Gastrocnemius medialis (tissue), 4 donors: ENCODE measurements around the gene PTDSS2. TPM values are rescaled to one million over a fixed set of nuclear protein-coding genes. Genes with fewer than 3 reads are reported as not detected.

ENCODE experiments used
- ATAC-seq, 2 donors: fragments of 150-250 bp; one replicate each; pipeline ENCODE4 v1.9.1; 2016
- DNase-seq, 2 donors: peaks; one replicate each; pipeline ENCODE4 v3.0.0-alpha.2; 2019
- H3K27ac ChIP-seq, 4 donors: fragments of 200-600 bp; sonication (generic); 1 replicate in 1 of 4; 2 replicates in 3 of 4; pipeline ENCODE4 v1.5.1; 2016 to 2018; ENCODE audit warnings: mild to moderate bottlenecking in 2 of 4, moderate library complexity in 1 of 4
- H3K27me3 ChIP-seq, 3 donors: fragments of 200-600 bp; sonication (generic) in 2 of 3; 1 replicate in 1 of 3; 2 replicates in 2 of 3; pipeline versions ENCODE4 v1.5.1 to v1.6.0; 2016 to 2019; ENCODE audit warnings: mild to moderate bottlenecking in 1 of 3, moderate library complexity in 1 of 3
- H3K36me3 ChIP-seq, 2 donors: fragments of 200-600 bp; sonication (generic) in 1 of 2; one replicate each; pipeline ENCODE4 v1.5.1; 2017 to 2018
- H3K4me1 ChIP-seq, 2 donors: fragments of 200-600 bp; sonication (generic) in 1 of 2; one replicate each; pipeline ENCODE4 v1.5.1; 2016 to 2017; ENCODE audit warnings: mild to moderate bottlenecking in 2 of 2
- H3K4me3 ChIP-seq, 4 donors: fragments of 200-600 bp; sonication (generic) in 3 of 4; 1 replicate in 1 of 4; 2 replicates in 3 of 4; pipeline ENCODE4 v1.5.1; 2016 to 2019; ENCODE audit warnings: mild to moderate bottlenecking in 2 of 4
- H3K9me3 ChIP-seq, 3 donors: fragments of 200-600 bp; sonication (generic) in 2 of 3; 1 replicate in 1 of 3; 2 replicates in 2 of 3; pipeline ENCODE4 v1.5.1; 2016 to 2019
- CTCF ChIP-seq, 5 experiments: fragments of 450-650 bp in 3 of 5; fragments of 200-600 bp in 2 of 5; sonication (generic) in 2 of 5; IDR thresholded peaks in 4 of 5; conservative IDR thresholded peaks in 1 of 5; 1 replicate in 4 of 5; 2 replicates in 1 of 5; pipeline ENCODE4 v1.5.1; 2016 to 2019; ENCODE audit warnings: antibody characterized with exemption in 5 of 5, mild to moderate bottlenecking in 3 of 5, moderate library complexity in 3 of 5
- POLR2A ChIP-seq, 2 donors: fragments of 450-650 bp; IDR thresholded peaks; one replicate each; pipeline ENCODE4 v1.6.1; 2017; ENCODE audit warnings: antibody characterized with exemption in 2 of 2, mild to moderate bottlenecking in 2 of 2, moderate library complexity in 2 of 2
- in situ Hi-C, 4 donors: fragments of 200-750 bp; cut with MboI; loops; one replicate each; pipeline versions ENCODE4 v1.15.0 to v1.8.0; 2017; ENCODE audit warnings: low sequenced_read_pairs in 4 of 4
- intact Hi-C: fragments of 100-400 bp; cut with DNase I; formaldehyde crosslinking; loops from one replicate; pipeline ENCODE4 v1.15.1; 2023; ENCODE audit warnings: low total_unique reads
- total RNA-seq, 4 donors: library from RNA; depleted of rRNA; stranded (reverse); fragments of >200 nt; gene quantifications; one replicate each; pipeline versions ENCODE4 v1.1.0 to v1.2.3, GENCODE V29; 2016

PTDSS2 gene
- total RNA-seq, 4 donors from 2014 or later, result 21.7 to 31.5 (median 23.7) TPM

- Histone ChIP-seq H3K36me3 (peaks cover 0 to 3% of the 10 kb centered on the region in 2 donors), H3K4me1 (peaks cover 8 to 10% of the 10 kb centered on the region in 2 donors), H3K9me3 (no peaks in the 10 kb centered on the region), H3K27ac (no peak overlapping the region), H3K27me3 (no peaks in the 10 kb centered on the region), H3K4me3 (no peak overlapping the region)
- no peak for DNase-seq
- ATAC-seq, result no peak
- in situ Hi-C loops, result no loop called here
- intact Hi-C loops, result no loop called here
- TF ChIP-seq POLR2A (IDR thresholded peaks at IDR 0.05) (no peak), CTCF (IDR thresholded peaks at IDR 0.05 in 4 of 5, conservative IDR thresholded peaks at IDR 0.05 in 1 of 5) (no peak)
Observed at GRCh38 chr11:473962-474785, 24.1 kb downstream of the PTDSS2 start.

- TF ChIP-seq POLR2A (IDR thresholded peaks at IDR 0.05) (no peak), CTCF (IDR thresholded peaks at IDR 0.05 in 4 of 5, conservative IDR thresholded peaks at IDR 0.05 in 1 of 5) (no peak)
- H3K36me3 ChIP-seq, result peaks cover 0 to 5% of the 10 kb centered on the region in 2 donors
- no peaks in the 10 kb centered on the region for H3K9me3 ChIP-seq
- in situ Hi-C loops (no loop called here), intact Hi-C loops (no loop called here)
- H3K27me3 ChIP-seq, result no peaks in the 10 kb centered on the region
- H3K27ac ChIP-seq, result no peak overlapping the region
- peaks cover 2 to 3% of the 10 kb centered on the region in 2 donors for H3K4me1 ChIP-seq
- DNase-seq (no peak), ATAC-seq (no peak)
- H3K4me3 ChIP-seq, result no peak overlapping the region
Observed at GRCh38 chr11:474914-475506, 24.9 kb downstream of the PTDSS2 start.

- no peak for TF ChIP-seq CTCF (IDR thresholded peaks at IDR 0.05 in 4 of 5, conservative IDR thresholded peaks at IDR 0.05 in 1 of 5)
- no peak for TF ChIP-seq POLR2A (IDR thresholded peaks at IDR 0.05)
- in situ Hi-C loops (no loop called here), intact Hi-C loops (no loop called here)
- no peaks in the 10 kb centered on the region for H3K4me1 ChIP-seq
- H3K36me3 ChIP-seq, result peaks cover 0 to 5% of the 10 kb centered on the region in 2 donors
- no peak overlapping the region for H3K27ac ChIP-seq
- H3K4me3 ChIP-seq, result no peak overlapping the region
- ATAC-seq (no peak), DNase-seq (no peak)
- no peaks in the 10 kb centered on the region for H3K9me3 ChIP-seq
- H3K27me3 ChIP-seq, result no peaks in the 10 kb centered on the region
Observed at GRCh38 chr11:475941-476340, 25.9 kb downstream of the PTDSS2 start.

- TF ChIP-seq POLR2A (IDR thresholded peaks at IDR 0.05), result no peak
- no peak for TF ChIP-seq CTCF (IDR thresholded peaks at IDR 0.05 in 4 of 5, conservative IDR thresholded peaks at IDR 0.05 in 1 of 5)
- no peaks in the 10 kb centered on the region for H3K4me1 ChIP-seq
- in situ Hi-C loops, result no loop called here
- H3K9me3 ChIP-seq, result no peaks in the 10 kb centered on the region
- DNase-seq, result no peak
- no peak for ATAC-seq
- H3K27ac ChIP-seq, result no peak overlapping the region
- peaks cover 0 to 5% of the 10 kb centered on the region in 2 donors for H3K36me3 ChIP-seq
- intact Hi-C loops, result no loop called here
- H3K4me3 ChIP-seq, result no peak overlapping the region
- H3K27me3 ChIP-seq, result no peaks in the 10 kb centered on the region
Observed at GRCh38 chr11:476416-476815, 26.3 kb downstream of the PTDSS2 start.
